Limb (tissue), 2 donors: ENCODE measurements around the gene SYT14.

ENCODE experiments used
- DNase-seq, 2 donors: peaks; one replicate each; pipeline ENCODE4 v3.0.0-alpha.2; 2016; ENCODE audit errors: extremely low spot score in 2 of 2

SYT14 gene

GRCh38 chr1:210200124-210200736 lies 262.2 kb downstream of the SYT14 start:
- DNase-seq: no peak

GRCh38 chr1:210201681-210202080 lies 263.7 kb downstream of the SYT14 start:
- no peak for DNase-seq

GRCh38 chr1:210207597-210208450 lies 269.8 kb downstream of the SYT14 start:
- DNase-seq: no peak

- DNase-seq: no peak
Observed at GRCh38 chr1:210213335-210213734, 275.3 kb downstream of the SYT14 start.

GRCh38 chr1:210214573-210215409 lies 276.8 kb downstream of the SYT14 start:
- DNase-seq: no peak

- no peak for DNase-seq
Observed at GRCh38 chr1:210217482-210217881, 279.5 kb downstream of the SYT14 start.

GRCh38 chr1:210218047-210218446 lies 280.0 kb downstream of the SYT14 start:
- no peak for DNase-seq
